Measurements from ENCODE around the gene ZCCHC9.
"Not testable (repeated sequence)": the region's sequence is repeated elsewhere in the genome, so short reads cannot be mapped to it uniquely, and the experiment has no call there.

The ZCCHC9 gene

GRCh38 chr5:81305785-81306184, 4.4 kb downstream of the ZCCHC9 start:
- no peak for DNase-seq (ENCODE audit: low read depth, low spot score)

- DNase-seq (ENCODE audit: low read depth, low spot score) = no peak
These were observed 7.4 kb downstream of the ZCCHC9 start for GRCh38 chr5:81308836-81309235.

GRCh38 chr5:81310402-81311063, 9.1 kb downstream of the ZCCHC9 start:
- no peak for DNase-seq (ENCODE audit: low read depth, low spot score)

- DNase-seq (ENCODE audit: low read depth, low spot score) = no peak
These were observed 11.9 kb downstream of the ZCCHC9 start for GRCh38 chr5:81313278-81313677.

- DNase-seq (ENCODE audit: low read depth, low spot score) = no peak
These were observed 12.3 kb downstream of the ZCCHC9 start for GRCh38 chr5:81313686-81314085.

GRCh38 chr5:81314581-81314980, 13.2 kb downstream of the ZCCHC9 start:
- DNase-seq (ENCODE audit: low read depth, low spot score) = no peak

GRCh38 chr5:81315336-81315735, 13.9 kb downstream of the ZCCHC9 start:
- peak; percentile 56 for DNase-seq (ENCODE audit: low read depth, low spot score)

GRCh38 chr5:81315830-81316229, 14.4 kb downstream of the ZCCHC9 start:
- DNase-seq (ENCODE audit: low read depth, low spot score) = no peak

- DNase-seq (ENCODE audit: low read depth, low spot score) = peak; percentile 31
These were observed 15.2 kb downstream of the ZCCHC9 start for GRCh38 chr5:81316571-81316970.

- DNase-seq (ENCODE audit: low read depth, low spot score) = no peak
These were observed 16.1 kb downstream of the ZCCHC9 start for GRCh38 chr5:81317536-81317935.

GRCh38 chr5:81326554-81326953, 25.2 kb downstream of the ZCCHC9 start:
- no peak for DNase-seq (ENCODE audit: low read depth, low spot score)

- no peak for DNase-seq (ENCODE audit: low read depth, low spot score)
These were observed 33.1 kb downstream of the ZCCHC9 start for GRCh38 chr5:81334304-81335061.

GRCh38 chr5:81335946-81336345, 34.6 kb downstream of the ZCCHC9 start:
- no peak for DNase-seq (ENCODE audit: low read depth, low spot score)

- DNase-seq (ENCODE audit: low read depth, low spot score) = no peak
These were observed 35.2 kb downstream of the ZCCHC9 start for GRCh38 chr5:81336556-81336955.

GRCh38 chr5:81337803-81338202, 36.4 kb downstream of the ZCCHC9 start:
- DNase-seq (ENCODE audit: low read depth, low spot score) = no peak

GRCh38 chr5:81338213-81338612, 36.8 kb downstream of the ZCCHC9 start:
- not testable (repeated sequence) for DNase-seq (ENCODE audit: low read depth, low spot score)

GRCh38 chr5:81344736-81345135, 43.3 kb downstream of the ZCCHC9 start:
- no peak for DNase-seq (ENCODE audit: low read depth, low spot score)

GRCh38 chr5:81345411-81346003, 44.1 kb downstream of the ZCCHC9 start:
- DNase-seq (ENCODE audit: low read depth, low spot score) = no peak

GRCh38 chr5:81349161-81349560, 47.8 kb downstream of the ZCCHC9 start:
- no peak for DNase-seq (ENCODE audit: low read depth, low spot score)

- no peak for DNase-seq (ENCODE audit: low read depth, low spot score)
These were observed 49.1 kb downstream of the ZCCHC9 start for GRCh38 chr5:81350507-81350906.

GRCh38 chr5:81353189-81353588, 51.8 kb downstream of the ZCCHC9 start:
- DNase-seq (ENCODE audit: low read depth, low spot score) = no peak

GRCh38 chr5:81354093-81354492, 52.7 kb downstream of the ZCCHC9 start:
- no peak for DNase-seq (ENCODE audit: low read depth, low spot score)

Measured in astrocyte of the hippocampus (primary cell).